ENCODE measurements around the gene PARP4. TPM values are rescaled to one million over a fixed set of nuclear protein-coding genes. Genes with fewer than 3 reads are reported as not detected.

The PARP4 gene
- total and polyA plus RNA-seq, 2 of the 4 experiments (the other 2 are of a cell fraction) = 31.7 to 50.2 TPM

GRCh38 chr13:24385902-24386301, 126.7 kb downstream of the PARP4 start:
- Histone ChIP-seq H2BK120ac (ENCODE audit: low read depth, low read length) (no peak overlapping the region), H2AK5ac (ENCODE audit: low read depth, low read length) (no peak overlapping the region), H3K36me3 (ENCODE audit: control insufficient read depth, insufficient read depth, low read length) (no peaks in the 10 kb centered on the region), H2AK9ac (replicated peaks; ENCODE audit: low read depth, low read length, poor library complexity) (no peak overlapping the region), H3K27me3 (ENCODE audit: control insufficient read depth, insufficient read depth, low read length) (peaks cover 8% of the 10 kb centered on the region; the same call in 1 of the 2 replicates), H4K20me1 (ENCODE audit: insufficient read depth, low read length) (no peaks in the 10 kb centered on the region), H4K5ac (ENCODE audit: low read depth, low read length) (no peak overlapping the region), H3K9ac (ENCODE audit: low read depth, low read length) (no peak overlapping the region), H3K27ac (ENCODE audit: insufficient read depth, low read length) (no peak overlapping the region), H3K56ac (ENCODE audit: extremely low read depth, insufficient read depth, low read length) (no peak overlapping the region), H3K9me1 (ENCODE audit: insufficient read depth, low read length) (no peaks in the 10 kb centered on the region), H3K79me1 (ENCODE audit: low read depth in 1 of 2, low read length in 2 of 2) (no peaks in the 10 kb centered on the region), H4K8ac (ENCODE audit: low read depth in 2 of 2, low read length in 2 of 2) (no peak overlapping the region), H2BK15ac (ENCODE audit: low read depth, low read length) (no peak overlapping the region), H2BK20ac (ENCODE audit: low read depth, low read length) (no peak overlapping the region), H3K18ac (ENCODE audit: low read depth, low read length) (no peak overlapping the region), H4K91ac (ENCODE audit: insufficient read depth, low read depth, low read length) (no peak overlapping the region), H3K23ac (ENCODE audit: low read depth, low read length) (no peak overlapping the region), H3K4me1 (ENCODE audit: control insufficient read depth, insufficient read depth, low read length) (no peaks in the 10 kb centered on the region), H3K14ac (replicated peaks; ENCODE audit: low read depth, low read length) (no peak overlapping the region), H2BK5ac (ENCODE audit: low read depth, low read length, poor library complexity, severe bottlenecking) (no peak overlapping the region), H3K4me3 (ENCODE audit: insufficient read depth, low read depth, low read length) (no peak overlapping the region), H3K4ac (ENCODE audit: low read depth, low read length) (no peak overlapping the region), H3K9me3 (ENCODE audit: control insufficient read depth, insufficient read depth, low read length) (no peaks in the 10 kb centered on the region), H3K4me2 (ENCODE audit: low read depth, low read length) (no peak overlapping the region), H2AFZ (replicated peaks; ENCODE audit: low read length, poor library complexity) (no peak overlapping the region)
- WGBS, 2 experiments (ENCODE audit: extremely low coverage in 2 of 2, insufficient read length in 1 of 2) = 72% methylated on average over 5 of the region's 10 CpGs; no CpG with 5 or more reads in 1 of the 2 experiments
- ChIA-PET POLR2A (ENCODE audit: unreplicated experiment) (no interaction called here), CTCF (no interaction called here)
- TF ChIP-seq RFX5 (IDR thresholded peaks at IDR 0.05; ENCODE audit: low read depth, low read length) = no peak
- no peak for TF ChIP-seq MAZ (IDR thresholded peaks at IDR 0.05; ENCODE audit: borderline replicate concordance, low read depth, low read length)
- no peak for TF ChIP-seq MAFK (IDR thresholded peaks at IDR 0.05; ENCODE audit: low read depth, low read length)
- no peak for TF ChIP-seq FOS (IDR thresholded peaks at IDR 0.05; ENCODE audit: low read depth, low read length)
- no peak for TF ChIP-seq CTCF (conservative IDR thresholded peaks at IDR 0.05; ENCODE audit: low read depth, low read length)
- no peak for TF ChIP-seq BHLHE40 (IDR thresholded peaks at IDR 0.05; ENCODE audit: low read depth, low read length)
- no peak for TF ChIP-seq ELK1 (IDR thresholded peaks at IDR 0.05; ENCODE audit: borderline replicate concordance, low read depth, low read length)
- no peak for TF ChIP-seq MXI1 (IDR thresholded peaks at IDR 0.05; ENCODE audit: borderline replicate concordance, low read depth, low read length)
- no peak for TF ChIP-seq RCOR1 (IDR thresholded peaks at IDR 0.05; ENCODE audit: insufficient replicate concordance, low read length)
- no peak for TF ChIP-seq NFE2L2 (IDR thresholded peaks at IDR 0.05; ENCODE audit: low read depth, low read length)
- TF ChIP-seq CHD1 (IDR thresholded peaks at IDR 0.05; ENCODE audit: low read depth, low read length) = no peak
- no peak for TF ChIP-seq CEBPB (IDR thresholded peaks at IDR 0.05; ENCODE audit: low read depth, low read length)
- no peak for TF ChIP-seq USF2 (IDR thresholded peaks at IDR 0.05; ENCODE audit: low read depth, low read length)
- in situ Hi-C loops (cut with MboI; ENCODE audit: low sequenced_read_pairs) (no loop called here), dilution Hi-C loops (cut with HindIII; ENCODE audit: low sequenced_read_pairs, unreplicated experiment) (no loop called here), intact Hi-C loops (cut with micrococcal nuclease) (no loop called here)
- no TSS peak for BruUV-seq (replicated peaks)
- ATAC-seq (ENCODE audit: low read depth) = no peak
- no peak for DNase-seq

Measured in IMR-90 (cell line).